NCI-H460 (cell line): Measurements from ENCODE around the gene EGLN2. TPM values are rescaled to one million over a fixed set of nuclear protein-coding genes. Genes with fewer than 3 reads are reported as not detected.
A peak's percentile ranks its signal among the peaks of the same experiment; 100 is the strongest.
"Not testable (repeated sequence)": the region's sequence is repeated elsewhere in the genome, so short reads cannot be mapped to it uniquely, and the experiment has no call there.

Experiments
- DNase-seq: peaks from one replicate; pipeline ENCODE4 v3.0.0-alpha.2; 2016; ENCODE audit warnings: low read depth; ENCODE audit errors: extremely low read depth
- total RNA-seq: library from RNA; depleted of rRNA; stranded (reverse); fragments of >200 nt; shearing (Covaris generic); gene quantifications from 2 replicates; pipeline ENCODE4 v1.2.3, GENCODE V29; 2014

EGLN2 gene
- total RNA-seq, 1 experiment from 2014 or later: 20.7 TPM

GRCh38 chr19:40775632-40776022, 23.4 kb upstream of the EGLN2 start:
- no peak for DNase-seq

- DNase-seq: no peak
Observed at GRCh38 chr19:40776364-40776763, 22.6 kb upstream of the EGLN2 start.

DNA sequence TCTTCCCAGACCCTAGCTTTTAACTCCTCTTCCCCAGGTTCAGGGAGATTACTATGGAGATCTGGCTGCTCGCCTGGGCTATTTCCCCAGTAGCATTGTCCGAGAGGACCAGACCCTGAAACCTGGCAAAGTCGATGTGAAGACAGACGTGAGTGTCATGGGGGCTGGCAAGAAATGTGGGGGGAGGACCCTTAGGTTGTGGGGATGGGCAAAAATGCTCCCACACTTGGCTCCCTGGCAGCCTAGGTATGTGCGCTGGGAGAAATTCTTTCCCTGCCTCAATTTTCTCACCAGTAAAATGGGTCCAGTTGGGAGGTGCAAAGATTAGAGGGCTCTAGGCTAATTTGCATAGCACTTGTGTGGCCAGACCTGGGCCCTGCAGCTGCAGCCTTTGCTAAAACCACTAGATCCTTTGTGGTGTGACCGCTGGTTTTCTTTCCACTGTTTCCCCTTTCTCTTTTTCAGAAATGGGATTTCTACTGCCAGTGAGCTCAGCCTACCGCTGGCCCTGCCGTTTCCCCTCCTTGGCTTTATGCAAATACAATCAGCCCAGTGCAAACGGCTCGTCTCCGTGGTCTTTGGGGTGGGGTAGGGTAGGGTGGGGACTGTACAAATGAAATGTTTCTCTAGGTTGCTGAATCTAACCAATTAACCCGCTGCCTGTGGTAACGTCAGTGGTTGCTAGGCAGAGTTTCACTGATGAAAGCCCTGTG, 21.9 kb upstream of the EGLN2 start:
- DNase-seq: peak; percentile 84

DNA sequence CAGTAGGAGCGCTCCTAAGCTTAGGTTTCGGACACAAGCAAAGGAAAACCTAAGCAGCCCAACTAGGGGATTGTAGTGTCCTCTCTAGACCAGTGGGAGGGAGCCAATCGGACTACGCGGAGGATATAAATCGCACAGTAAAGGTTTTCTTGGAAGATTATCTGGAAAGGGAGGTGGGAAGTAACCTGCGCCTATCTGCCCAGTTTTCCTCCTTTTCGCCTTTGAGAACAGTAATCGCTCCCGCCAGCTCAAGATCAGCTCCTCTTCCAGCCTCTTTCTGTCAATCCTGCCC, 21.4 kb upstream of the EGLN2 start:
- DNase-seq: no peak

- peak; percentile 98 for DNase-seq
Observed at GRCh38 chr19:40777937-40778705, 20.9 kb upstream of the EGLN2 start, which contains the start of gene RAB4B. Gene RAB4B (plus strand): TSS chr19:40778247. CDS start chr19:40778376, 129 bp downstream.

GRCh38 chr19:40778706-40779284, 20.2 kb upstream of the EGLN2 start:
- no peak for DNase-seq

GRCh38 chr19:40780582-40780981, 18.4 kb upstream of the EGLN2 start:
- DNase-seq: no peak

DNA sequence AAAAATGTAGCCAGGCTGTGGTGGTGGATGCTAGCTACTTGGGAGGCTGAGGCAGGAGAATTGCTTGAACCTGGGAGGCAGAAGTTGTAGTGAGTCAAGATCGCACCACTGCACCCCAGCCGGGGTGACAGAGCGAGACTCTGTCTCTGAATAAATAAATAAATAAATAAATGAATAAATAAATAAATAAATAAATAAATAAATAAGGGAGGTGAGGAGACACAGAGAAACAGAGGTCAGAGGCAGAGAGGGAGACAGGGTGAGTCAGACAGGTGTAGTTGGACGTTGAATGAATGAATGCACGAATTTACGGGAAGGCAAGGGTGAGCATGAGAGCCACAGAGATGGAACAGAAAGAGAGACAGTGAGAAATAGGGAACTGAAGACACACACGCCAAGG, 17.9 kb upstream of the EGLN2 start:
- DNase-seq: no peak

DNA sequence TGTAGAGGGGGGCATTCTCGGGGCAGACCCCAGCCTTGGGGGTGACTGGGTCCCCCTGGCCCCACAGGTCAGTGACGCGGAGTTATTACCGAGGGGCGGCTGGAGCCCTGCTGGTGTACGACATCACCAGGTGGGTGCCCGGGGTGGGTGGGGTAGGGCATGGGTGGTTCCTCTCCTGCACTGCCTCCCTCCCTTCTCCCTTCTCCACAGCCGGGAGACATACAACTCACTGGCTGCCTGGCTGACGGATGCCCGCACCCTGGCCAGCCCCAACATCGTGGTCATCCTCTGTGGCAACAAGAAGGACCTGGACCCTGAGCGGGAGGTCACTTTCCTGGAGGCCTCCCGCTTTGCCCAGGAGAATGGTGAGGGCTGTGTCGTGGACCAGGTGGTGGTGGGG, 15.3 kb upstream of the EGLN2 start:
- DNase-seq: no peak

DNA sequence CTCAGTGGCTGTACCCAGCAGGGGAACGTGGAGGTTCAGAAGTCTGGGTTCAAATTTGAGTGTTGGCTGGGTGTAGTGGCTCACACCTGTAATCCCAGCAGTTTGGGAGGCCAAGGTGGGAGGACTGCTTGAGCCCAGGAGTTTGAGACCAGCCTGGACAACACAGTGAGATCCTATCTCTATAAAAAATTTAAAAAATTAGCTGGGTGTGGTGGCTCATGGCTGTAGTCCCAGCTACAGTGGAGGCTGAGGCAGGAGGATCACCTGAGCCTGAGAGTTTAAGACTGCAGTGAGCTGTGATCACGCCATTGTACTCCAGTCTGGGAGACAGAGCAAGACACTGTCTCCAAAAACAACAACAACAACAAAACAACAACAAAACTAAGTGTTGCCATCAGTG, 14.8 kb upstream of the EGLN2 start:
- DNase-seq: not testable (repeated sequence)

GRCh38 chr19:40785526-40785925, 13.5 kb upstream of the EGLN2 start:
- no peak for DNase-seq

GRCh38 chr19:40786060-40787037, 12.6 kb upstream of the EGLN2 start:
- no peak for DNase-seq

GRCh38 chr19:40791349-40791748, 7.6 kb upstream of the EGLN2 start:
- DNase-seq: no peak

DNA sequence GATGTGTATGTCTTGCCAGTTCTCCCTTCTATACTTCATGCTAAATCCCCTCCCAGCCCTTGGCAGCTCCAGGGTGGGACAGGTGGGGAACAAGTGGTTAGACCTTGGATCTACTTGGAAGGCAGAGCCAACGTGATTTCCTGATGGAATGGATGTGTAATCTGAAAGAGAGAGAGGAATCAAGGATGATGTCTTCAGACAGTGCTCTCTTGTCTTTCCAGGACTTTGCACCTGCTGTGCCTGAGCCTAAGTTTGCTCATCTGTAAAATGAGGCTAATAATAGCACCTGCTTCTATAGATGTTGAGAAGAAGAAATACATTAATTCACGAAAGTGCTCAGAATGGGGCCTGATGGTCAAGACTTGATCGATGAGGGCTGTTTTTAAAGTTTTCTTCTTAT, 7.0 kb upstream of the EGLN2 start:
- DNase-seq: no peak

GRCh38 chr19:40797166-40797962, 1.6 kb upstream of the EGLN2 start:
- DNase-seq: no peak

DNA sequence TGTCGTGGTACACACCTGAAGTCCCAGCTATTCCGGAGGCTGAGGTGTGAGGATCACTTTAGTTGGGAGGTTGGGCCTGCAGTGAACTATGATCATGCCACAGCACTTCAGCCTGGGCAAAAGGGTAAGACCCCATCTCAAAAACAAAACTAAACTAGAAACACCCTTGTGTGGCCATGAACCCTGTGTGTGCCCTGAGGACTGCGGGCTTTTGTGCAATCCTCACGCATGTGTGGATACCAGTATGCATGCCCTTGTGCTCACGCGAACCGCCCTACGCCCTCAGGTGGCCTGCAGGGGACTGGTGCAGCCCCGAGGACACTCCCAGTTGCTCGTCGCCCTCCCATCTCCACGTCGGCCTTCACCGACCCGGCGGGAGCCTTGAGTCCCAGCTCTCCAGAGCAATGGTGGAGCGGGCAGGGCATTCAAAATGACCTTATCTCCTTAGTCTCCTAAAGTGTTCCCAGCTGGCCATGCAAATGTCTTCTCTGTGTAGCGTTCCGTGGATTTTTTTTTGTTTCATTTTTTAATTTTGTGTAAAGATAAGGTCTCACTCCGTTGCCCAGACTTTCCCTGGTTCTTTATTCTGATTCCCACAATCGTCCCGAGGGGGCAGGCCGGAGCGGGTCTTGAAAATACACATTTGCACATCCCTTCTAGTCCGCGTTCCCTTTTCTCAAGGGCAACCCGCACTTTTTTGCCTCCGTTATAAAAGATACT, 868 bp upstream of the EGLN2 start:
- peak; percentile 11 for DNase-seq

DNA sequence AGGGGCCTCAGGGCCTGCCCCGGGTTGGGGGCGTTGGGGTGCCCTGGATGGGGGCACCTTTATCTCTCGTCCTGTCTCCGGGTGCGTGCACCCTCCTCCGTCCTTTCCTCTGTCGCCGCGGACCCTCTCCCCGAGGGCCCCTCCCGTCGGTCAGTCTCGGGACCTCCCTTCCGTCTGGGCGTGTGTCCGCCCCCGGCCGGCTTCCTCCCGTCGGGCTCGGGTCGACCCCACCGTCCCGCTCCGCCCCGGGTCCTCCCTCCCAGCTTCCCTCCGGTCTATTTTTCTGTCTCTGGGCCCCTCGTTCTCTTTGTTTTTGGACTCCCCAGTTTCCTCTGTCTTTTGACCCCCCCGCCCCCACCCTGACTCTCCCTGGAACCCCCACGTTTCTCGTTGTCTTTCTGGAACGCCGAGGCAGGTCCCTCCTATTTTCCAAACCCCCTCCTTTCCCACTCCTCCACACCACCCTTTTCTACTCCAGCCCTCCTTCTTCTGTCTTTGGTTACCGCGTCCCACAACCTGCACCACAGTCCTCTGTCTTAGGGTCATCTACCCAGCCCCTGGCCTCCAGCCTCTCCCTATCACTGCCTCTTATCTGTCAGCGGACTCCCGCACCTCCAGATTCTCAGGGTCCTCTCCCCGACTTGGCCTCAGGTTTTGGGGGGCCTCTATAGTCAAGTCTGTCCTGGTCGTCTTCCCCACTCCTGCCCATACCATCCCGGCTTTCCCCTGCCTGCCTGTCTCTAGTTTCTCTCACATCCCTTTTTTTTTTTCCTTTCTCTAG, 757 bp downstream of the EGLN2 start:
- DNase-seq: no peak

DNA sequence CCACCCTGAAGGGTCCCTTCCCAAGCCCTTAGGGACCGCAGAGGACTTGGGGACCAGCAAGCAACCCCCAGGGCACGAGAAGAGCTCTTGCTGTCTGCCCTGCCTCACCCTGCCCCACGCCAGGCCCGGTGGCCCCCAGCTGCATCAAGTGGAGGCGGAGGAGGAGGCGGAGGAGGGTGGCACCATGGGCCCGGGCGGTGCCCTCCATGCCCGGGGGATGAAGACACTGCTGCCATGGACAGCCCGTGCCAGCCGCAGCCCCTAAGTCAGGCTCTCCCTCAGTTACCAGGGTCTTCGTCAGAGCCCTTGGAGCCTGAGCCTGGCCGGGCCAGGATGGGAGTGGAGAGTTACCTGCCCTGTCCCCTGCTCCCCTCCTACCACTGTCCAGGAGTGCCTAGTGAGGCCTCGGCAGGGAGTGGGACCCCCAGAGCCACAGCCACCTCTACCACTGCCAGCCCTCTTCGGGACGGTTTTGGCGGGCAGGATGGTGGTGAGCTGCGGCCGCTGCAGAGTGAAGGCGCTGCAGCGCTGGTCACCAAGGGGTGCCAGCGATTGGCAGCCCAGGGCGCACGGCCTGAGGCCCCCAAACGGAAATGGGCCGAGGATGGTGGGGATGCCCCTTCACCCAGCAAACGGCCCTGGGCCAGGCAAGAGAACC, 1.5 kb downstream of the EGLN2 start:
- no peak for DNase-seq
